AG04450 (cell line): ENCODE data around the gene EXOC2. TPM values are rescaled to one million over a fixed set of nuclear protein-coding genes. Genes with fewer than 3 reads are reported as not detected.

ENCODE experiments used
- CTCF ChIA-PET: fragments of 300-600, 350-600 bp; formaldehyde crosslinking; extraction: SDS; loops from one replicate; lab custom pipeline; 2022; ENCODE audit warnings: antibody characterized with exemption, inconsistent platforms; lab: Charles Lee
- POLR2A ChIA-PET: fragments of 350-600 bp; formaldehyde crosslinking; extraction: SDS; loops from one replicate; lab custom pipeline; 2021; ENCODE audit warnings: antibody characterized with exemption, inconsistent platforms; lab: Yijun Ruan, JAX
- DNase-seq: peaks from one replicate; pipeline ENCODE4 v3.0.0-alpha.2; 2011; ENCODE audit warnings: low read depth, low spot score
- H3K27ac ChIP-seq: one replicate; pipeline ENCODE4 v1.5.1; 2012; ENCODE audit warnings: low read depth, low read length, control low read depth
- H3K27me3 ChIP-seq: one replicate; pipeline ENCODE4 v1.6.0; 2012; ENCODE audit warnings: low read length; ENCODE audit not compliant: control insufficient read depth, insufficient read depth
- H3K4me3 ChIP-seq: 2 replicates; pipeline ENCODE4 v1.5.1; 2011; ENCODE audit warnings: mild to moderate bottlenecking, low read depth, low read length, control low read depth
- H3K9me3 ChIP-seq: 2 replicates; pipeline ENCODE4 v1.5.1; 2012; ENCODE audit warnings: low read length; ENCODE audit not compliant: control insufficient read depth, insufficient read depth
- polyA plus RNA-seq: library from polyadenylated mRNA; depleted of rRNA; stranded (reverse); fragments of >200 nt; gene quantifications from 2 replicates; pipeline ENCODE4 v1.2.3, GENCODE V29; 2011
- TF ChIP-seq, protein P1 (sequence below): IDR thresholded peaks from 2 replicates; pipeline ENCODE4 v1.5.1; 2011; ENCODE audit warnings: low read depth, low read length, control low read depth, inconsistent platforms

The EXOC2 gene
- polyA plus RNA-seq, 1 experiment, result 33.4 TPM

DNA sequence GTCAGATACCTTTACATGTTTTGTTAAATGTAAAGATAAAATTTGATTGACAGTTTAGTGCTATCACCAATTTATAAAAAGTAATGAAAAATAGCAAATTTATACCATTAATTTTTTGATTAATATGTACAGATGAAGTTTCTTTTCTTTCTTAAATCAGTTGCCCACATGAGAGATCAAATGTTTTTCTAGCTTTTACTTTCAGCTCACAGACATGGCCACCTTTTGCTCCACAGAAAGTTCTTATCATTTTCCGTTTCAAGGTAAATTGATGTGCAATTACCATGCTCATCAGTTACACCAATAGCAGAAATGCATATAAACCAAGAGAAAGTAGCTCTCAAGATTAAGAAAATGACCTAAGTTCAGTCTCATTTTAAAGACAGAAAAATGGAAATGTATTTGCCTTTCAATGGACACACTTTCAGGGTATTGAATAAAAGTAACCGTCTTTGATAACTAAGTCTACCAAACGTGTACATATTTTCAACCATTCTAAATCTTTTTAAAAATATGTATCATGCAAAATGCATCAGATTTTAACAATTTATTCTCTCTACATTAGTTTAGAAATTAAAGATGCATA, 16.6 kb upstream of the EXOC2 start:
- ChIA-PET POLR2A (no interaction called here), CTCF (interaction anchor here (0.6 to 6.2 kb wide), 4 partner anchors 11 to 256 kb away, joined by 3 to 67 read pairs (median 4); no protein-coding TSS in a partner anchor)
- Histone ChIP-seq H3K4me3 (no peak overlapping the region), H3K9me3 (no peaks in the 10 kb centered on the region), H3K27ac (no peak overlapping the region), H3K27me3 (no peaks in the 10 kb centered on the region)
- no peak for DNase-seq
- TF ChIP-seq, protein P1, sequence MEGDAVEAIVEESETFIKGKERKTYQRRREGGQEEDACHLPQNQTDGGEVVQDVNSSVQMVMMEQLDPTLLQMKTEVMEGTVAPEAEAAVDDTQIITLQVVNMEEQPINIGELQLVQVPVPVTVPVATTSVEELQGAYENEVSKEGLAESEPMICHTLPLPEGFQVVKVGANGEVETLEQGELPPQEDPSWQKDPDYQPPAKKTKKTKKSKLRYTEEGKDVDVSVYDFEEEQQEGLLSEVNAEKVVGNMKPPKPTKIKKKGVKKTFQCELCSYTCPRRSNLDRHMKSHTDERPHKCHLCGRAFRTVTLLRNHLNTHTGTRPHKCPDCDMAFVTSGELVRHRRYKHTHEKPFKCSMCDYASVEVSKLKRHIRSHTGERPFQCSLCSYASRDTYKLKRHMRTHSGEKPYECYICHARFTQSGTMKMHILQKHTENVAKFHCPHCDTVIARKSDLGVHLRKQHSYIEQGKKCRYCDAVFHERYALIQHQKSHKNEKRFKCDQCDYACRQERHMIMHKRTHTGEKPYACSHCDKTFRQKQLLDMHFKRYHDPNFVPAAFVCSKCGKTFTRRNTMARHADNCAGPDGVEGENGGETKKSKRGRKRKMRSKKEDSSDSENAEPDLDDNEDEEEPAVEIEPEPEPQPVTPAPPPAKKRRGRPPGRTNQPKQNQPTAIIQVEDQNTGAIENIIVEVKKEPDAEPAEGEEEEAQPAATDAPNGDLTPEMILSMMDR, result no peak

DNA sequence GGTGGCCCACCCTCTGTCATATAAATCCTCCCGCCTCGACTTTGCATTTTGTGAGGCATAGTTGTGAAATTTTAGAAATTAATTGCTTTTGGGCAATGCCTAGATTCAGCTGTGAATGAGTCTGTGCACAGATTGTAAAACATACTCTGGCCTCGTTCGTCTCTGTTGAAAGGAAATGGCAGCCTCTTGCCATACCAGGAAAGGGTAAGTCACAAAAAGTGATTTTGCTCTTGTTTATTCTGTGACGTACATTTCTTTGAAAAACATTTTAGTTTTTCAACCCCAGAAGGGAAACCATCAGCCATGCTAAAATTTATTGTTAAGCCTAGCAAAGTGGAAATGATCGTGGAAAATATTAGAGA, 15.3 kb upstream of the EXOC2 start:
- no peak for DNase-seq
- TF ChIP-seq, protein P1, result no peak
- ChIA-PET CTCF (interaction anchor here (6.2 kb wide), 1 partner anchor 13 kb away, joined by 67 read pairs; no protein-coding TSS in a partner anchor), POLR2A (no interaction called here)
- no peak overlapping the region for H3K27ac ChIP-seq
- H3K4me3 ChIP-seq, result no peak overlapping the region
- H3K27me3 ChIP-seq, result no peaks in the 10 kb centered on the region
- H3K9me3 ChIP-seq, result no peaks in the 10 kb centered on the region

DNA sequence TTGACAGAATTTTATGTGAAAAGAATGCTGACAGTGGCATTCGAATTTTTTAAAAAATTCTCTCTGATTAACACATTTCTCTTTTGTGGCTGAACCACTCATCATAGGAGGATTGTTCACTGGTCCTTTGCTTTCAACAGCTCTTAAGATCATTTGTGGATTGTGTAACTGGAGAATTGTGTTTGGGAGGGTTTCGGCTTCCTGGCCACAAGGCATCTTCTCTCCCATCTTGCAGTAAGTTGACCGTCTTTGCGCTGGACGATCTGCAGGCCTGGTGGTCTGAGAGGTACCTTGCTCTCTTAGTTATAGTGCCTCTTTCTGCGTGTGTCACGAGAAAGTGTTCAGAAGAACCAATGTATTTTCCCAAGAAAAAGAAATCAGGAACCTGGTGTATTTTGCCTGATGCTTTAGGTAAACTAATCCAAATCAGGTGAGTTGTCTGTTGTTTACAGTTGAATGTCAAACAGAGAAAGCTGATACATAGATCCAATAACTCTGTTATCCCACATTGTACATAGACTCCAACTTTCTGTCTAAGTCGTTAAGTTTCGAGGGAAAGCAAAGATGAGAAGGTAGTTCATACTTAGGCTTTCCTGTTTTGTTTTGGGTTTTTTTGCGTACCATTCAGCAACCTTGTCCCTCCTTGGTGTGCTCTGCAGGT, 14.8 kb upstream of the EXOC2 start:
- TF ChIP-seq, protein P1, result no peak
- no peak for DNase-seq
- POLR2A ChIA-PET, result no interaction called here

DNA sequence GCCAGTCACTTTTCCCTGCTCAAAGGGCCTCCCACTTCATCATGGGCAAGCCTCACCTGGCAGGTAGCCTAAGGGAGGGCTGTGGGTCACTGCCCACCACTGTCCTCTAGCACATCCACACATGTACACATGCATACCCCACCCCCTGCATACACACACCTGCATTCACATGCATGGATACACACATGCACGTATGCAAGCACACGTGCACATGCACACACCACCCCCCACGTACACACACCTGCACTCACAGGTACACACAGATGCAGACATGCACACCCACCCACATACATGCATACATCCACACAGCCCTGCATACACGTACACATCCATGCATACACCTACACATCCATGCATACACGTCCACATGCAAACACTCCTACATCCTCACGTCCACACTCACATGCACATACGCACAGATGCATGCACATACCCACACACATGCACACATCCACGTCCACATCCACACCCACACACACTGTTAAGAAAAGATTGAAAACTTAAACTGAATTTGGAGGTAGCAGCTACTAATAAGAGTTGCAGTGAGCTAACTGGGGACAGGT, 14.0 kb upstream of the EXOC2 start:
- DNase-seq, result no peak
- TF ChIP-seq, protein P1, result no peak
- no peak overlapping the region for H3K4me3 ChIP-seq
- CTCF ChIA-PET, result interaction anchor here (1.0 to 6.5 kb wide), 3 partner anchors 15 to 114 kb away, joined by 3 to 49 read pairs (median 3); no protein-coding TSS in a partner anchor
- H3K27ac ChIP-seq, result no peak overlapping the region
- H3K9me3 ChIP-seq, result no peaks in the 10 kb centered on the region
- POLR2A ChIA-PET, result no interaction called here
- no peaks in the 10 kb centered on the region for H3K27me3 ChIP-seq

More for the DNA sequence above, 14.8 kb upstream of the EXOC2 start:
- Histone ChIP-seq H3K27me3 (no peaks in the 10 kb centered on the region), H3K4me3 (no peak overlapping the region), H3K9me3 (no peaks in the 10 kb centered on the region), H3K27ac (no peak overlapping the region)
- CTCF ChIA-PET, result interaction anchor here (1.0 to 6.5 kb wide), 2 partner anchors 14 to 115 kb away, joined by 3 to 49 read pairs; no protein-coding TSS in a partner anchor

DNA sequence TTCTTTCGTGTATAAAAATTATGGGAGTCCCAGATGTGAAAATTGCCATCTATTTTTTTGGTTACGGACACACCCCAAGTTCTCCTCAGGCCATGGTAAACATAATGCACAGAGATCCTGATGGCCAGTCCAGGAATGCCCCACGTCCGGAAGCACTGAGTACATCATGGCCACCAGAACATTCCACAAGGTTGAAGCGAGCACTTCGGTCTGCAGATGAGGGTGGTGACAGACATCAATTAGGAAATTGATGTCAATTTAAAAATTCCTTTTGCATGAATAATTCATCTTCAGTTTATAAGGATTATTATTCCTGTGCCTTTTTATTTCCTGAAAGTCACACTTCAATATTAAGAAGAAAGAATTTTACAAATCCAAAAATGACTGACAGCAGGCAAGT, 13.2 kb upstream of the EXOC2 start:
- POLR2A ChIA-PET, result no interaction called here
- TF ChIP-seq, protein P1, result no peak
- CTCF ChIA-PET, result interaction anchor here (1.4 to 6.5 kb wide), 2 partner anchors 16 to 113 kb away, joined by 3 to 49 read pairs; no protein-coding TSS in a partner anchor
- Histone ChIP-seq H3K27ac (no peak overlapping the region), H3K9me3 (no peaks in the 10 kb centered on the region), H3K4me3 (no peak overlapping the region), H3K27me3 (no peaks in the 10 kb centered on the region)
- no peak for DNase-seq
